Epithelial cell of esophagus (primary cell): Measurements from ENCODE around the gene SRSF7.
"Not testable (repeated sequence)": the region's sequence is repeated elsewhere in the genome, so short reads cannot be mapped to it uniquely, and the experiment has no call there.

Experiments
- DNase-seq: peaks from one replicate; pipeline ENCODE4 v3.0.0; 2010; ENCODE audit warnings: low read depth
- H3K4me3 ChIP-seq: 2 replicates; pipeline ENCODE4 v1.5.1; 2011; ENCODE audit warnings: mild to moderate bottlenecking, low read length, control low read depth
- TF ChIP-seq, protein P1 (sequence below): IDR thresholded peaks from 2 replicates; pipeline ENCODE4 v1.5.1; 2011; ENCODE audit warnings: low read depth, mild to moderate bottlenecking, low read length, control low read depth, inconsistent platforms; ENCODE audit not compliant: insufficient read depth; ENCODE audit errors: missing control alignments

The SRSF7 gene

DNA sequence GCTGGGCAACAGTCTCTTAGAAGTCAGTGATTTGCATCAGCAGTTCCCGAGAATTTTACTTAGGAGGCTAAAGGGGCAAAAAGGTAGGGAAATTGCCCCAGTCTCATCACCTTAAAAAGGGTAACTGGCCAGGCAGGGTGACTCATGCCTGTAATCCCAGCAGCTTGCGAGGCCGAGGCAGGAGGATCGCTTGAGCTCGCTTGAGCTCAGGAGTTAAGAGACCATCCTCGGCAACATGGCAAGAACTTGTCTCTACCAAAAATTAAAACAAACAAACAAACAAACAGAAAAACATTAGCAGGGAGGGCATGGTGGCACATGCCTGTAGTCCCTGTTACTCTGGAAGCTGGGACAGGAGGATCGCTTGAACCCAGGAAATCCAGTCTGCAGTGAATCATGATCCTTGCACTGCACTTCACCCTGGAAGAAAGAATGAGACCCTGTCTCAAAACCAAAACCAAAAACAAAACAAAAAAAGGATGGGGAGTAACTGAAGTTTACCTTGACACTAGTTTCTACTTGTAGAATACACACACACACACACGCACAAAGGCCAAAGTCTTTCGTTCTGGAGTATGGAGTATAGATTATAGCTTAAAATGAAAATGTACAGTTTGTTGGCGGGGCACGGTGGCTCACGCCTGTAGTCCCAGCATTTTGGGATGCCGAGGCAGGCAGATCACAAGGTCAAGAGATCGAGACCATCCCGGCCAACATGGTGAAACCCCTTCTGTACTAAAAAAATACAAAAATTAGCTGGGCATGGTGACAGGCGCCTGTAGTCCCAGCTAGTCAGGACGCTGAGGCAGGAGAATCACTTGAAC lies 24.1 kb upstream of the SRSF7 start:
- TF ChIP-seq, protein P1, sequence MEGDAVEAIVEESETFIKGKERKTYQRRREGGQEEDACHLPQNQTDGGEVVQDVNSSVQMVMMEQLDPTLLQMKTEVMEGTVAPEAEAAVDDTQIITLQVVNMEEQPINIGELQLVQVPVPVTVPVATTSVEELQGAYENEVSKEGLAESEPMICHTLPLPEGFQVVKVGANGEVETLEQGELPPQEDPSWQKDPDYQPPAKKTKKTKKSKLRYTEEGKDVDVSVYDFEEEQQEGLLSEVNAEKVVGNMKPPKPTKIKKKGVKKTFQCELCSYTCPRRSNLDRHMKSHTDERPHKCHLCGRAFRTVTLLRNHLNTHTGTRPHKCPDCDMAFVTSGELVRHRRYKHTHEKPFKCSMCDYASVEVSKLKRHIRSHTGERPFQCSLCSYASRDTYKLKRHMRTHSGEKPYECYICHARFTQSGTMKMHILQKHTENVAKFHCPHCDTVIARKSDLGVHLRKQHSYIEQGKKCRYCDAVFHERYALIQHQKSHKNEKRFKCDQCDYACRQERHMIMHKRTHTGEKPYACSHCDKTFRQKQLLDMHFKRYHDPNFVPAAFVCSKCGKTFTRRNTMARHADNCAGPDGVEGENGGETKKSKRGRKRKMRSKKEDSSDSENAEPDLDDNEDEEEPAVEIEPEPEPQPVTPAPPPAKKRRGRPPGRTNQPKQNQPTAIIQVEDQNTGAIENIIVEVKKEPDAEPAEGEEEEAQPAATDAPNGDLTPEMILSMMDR = no peak
- H3K4me3 ChIP-seq = no peak overlapping the region
- no peak for DNase-seq

DNA sequence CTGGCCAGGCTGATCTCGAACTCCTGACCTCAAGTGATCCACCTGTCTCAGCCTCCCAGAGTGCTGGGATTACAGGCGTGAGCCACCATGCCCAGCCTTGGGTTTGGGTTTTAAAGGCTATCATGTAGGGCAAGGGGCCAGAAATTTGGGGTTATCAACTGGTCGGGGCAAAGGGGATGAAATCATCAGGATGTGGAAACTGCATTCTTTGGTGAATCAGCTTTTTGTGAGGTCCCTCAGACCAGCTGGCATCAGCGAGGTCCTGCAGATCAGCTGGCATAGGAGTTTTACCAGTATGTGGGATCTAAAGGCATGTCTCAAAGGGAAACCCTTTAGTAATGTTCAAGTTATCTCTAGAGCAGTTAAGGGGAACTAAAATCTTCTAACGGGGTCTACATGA lies 20.5 kb upstream of the SRSF7 start:
- TF ChIP-seq, protein P1 = no peak
- DNase-seq = peak; percentile 33
- H3K4me3 ChIP-seq = no peak overlapping the region

DNA sequence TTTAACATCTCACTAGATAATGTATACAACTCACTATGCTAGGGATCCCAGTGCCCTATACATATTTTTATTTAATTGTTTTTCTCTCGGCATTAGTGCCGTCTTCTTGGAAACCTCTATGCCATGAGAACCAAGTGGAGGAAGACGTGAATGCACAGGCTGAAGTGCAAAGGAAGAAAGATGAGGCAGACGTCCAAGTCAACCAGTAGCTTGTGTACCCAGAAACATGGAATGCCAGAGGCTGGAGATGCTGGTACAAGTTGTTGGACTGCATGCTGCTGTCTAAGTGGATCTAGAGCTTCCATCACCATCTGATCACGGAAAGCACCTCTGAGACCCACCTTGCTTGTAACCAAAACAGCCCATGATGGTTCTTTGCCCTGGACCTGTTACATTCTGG lies 14.4 kb upstream of the SRSF7 start:
- TF ChIP-seq, protein P1 = no peak
- no peak overlapping the region for H3K4me3 ChIP-seq
- DNase-seq = peak; percentile 11

DNA sequence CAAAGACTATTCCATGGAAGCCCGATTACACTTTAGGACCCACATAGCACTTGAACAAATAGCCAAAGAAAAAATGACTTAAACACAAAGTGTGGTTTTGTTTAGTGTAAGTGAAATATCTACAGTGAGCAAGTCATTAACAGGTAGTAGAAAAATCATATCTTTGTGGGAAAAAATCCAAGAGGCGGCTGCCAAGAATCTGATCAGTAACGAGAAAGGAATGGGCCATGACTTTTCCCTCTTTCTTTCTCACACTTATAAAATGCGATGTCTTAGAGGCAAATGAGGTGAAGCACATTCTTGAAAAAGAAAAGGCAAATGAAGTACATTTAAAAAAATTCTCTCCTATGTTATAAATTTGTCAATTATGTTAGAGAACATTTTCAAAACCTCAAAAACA lies 14.0 kb upstream of the SRSF7 start:
- TF ChIP-seq, protein P1 = no peak
- no peak overlapping the region for H3K4me3 ChIP-seq
- peak; percentile 74 for DNase-seq

DNA sequence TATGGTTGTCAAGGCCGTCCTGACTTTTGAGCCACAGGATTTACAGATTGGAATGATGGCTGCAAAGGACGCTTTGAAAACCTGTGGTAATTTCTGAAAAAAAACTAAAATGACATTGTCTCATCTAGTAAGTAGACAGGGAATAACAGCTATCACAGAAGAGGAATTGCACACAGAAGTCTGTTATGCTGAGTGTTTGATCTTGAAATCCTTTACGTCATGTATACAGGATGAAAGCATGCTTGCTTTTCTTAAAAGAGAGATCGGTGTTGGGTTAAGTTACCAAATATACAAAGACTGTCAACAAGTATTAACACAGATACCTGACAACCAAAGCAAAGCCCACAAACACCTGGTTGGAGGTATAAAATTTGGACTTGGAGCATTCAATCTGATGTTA lies 12.6 kb upstream of the SRSF7 start:
- DNase-seq = no peak
- TF ChIP-seq, protein P1 = no peak
- no peak overlapping the region for H3K4me3 ChIP-seq

DNA sequence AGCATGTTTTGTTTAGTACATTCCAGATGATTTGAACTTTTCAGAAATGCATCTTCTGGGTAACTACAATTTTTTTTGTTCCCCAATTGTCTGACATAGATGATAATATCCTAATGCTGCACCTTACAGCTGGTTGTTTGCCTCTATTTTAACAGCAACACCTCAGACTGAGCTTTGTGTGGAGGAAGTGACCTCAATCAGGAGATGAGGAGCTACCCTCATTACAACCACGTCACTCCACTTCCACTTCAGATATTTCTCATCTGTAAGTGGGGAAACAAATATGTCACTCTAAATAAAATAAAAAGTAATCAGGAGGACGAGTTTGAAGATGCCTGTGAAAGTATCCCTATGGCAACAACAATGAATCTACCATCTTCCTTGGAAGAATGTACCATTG lies 12.1 kb upstream of the SRSF7 start:
- DNase-seq = no peak
- no peak overlapping the region for H3K4me3 ChIP-seq
- TF ChIP-seq, protein P1 = no peak

DNA sequence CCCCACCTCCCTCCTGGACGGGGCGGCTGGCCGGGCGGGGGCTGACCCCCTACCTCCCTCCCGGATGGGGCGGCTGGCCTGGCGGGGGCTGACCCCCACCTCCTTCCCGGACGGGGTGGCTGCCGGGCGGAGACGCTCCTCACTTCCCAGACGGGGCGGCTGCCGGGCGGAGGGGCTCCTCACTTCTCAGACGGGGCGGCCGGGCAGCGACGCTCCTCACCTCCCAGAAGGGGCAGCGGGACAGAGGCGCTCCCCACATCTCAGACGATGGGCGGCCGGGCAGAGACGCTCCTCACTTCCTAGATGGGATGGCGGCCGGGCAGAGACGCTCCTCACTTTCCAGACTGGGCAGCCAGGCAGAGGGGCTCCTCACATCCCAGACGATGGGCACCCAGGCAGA lies 4.7 kb upstream of the SRSF7 start:
- DNase-seq, H3K4me3 ChIP-seq: not testable (repeated sequence)
